Measurements from ENCODE around the gene SCAP.

Gene SCAP

DNA sequence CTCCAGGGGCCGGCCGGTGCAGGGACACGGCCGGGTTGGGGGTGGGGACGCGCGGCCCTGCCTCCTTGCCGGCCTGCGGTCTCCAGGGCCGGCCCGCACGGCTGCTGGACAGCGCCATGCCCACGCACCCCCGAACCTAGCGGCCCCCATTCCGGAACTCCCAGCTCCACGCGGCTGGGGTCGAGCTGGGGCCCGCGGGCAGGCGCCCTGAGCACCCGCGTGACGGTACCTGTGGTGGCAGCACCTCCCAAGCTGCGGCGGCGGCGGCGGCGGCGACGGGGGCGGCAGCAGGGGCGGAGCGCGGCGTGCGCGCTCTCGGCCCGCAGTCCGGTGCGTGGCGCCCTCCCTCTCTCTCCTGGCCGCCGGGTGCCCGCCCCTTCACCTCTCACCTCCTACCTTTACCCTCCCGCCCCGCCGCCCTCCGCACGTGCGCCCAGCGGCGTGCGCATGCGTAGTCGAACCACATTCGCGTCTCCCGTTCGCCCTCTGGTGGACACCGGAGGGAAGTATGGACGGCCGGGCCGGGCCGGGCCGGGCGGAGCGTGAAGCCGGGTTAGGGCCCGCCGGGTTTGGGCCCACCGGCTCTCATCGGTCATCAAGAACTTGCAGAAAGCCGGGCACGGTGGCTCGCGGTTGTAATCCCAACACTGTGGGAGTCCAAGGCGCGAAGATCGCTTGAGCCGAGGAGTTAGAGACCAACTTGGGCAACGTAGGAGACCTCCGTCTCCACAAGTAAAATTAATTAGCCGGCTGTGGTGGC, at the start of gene SCAP (continued):
- TF ChIP-seq, protein P1, sequence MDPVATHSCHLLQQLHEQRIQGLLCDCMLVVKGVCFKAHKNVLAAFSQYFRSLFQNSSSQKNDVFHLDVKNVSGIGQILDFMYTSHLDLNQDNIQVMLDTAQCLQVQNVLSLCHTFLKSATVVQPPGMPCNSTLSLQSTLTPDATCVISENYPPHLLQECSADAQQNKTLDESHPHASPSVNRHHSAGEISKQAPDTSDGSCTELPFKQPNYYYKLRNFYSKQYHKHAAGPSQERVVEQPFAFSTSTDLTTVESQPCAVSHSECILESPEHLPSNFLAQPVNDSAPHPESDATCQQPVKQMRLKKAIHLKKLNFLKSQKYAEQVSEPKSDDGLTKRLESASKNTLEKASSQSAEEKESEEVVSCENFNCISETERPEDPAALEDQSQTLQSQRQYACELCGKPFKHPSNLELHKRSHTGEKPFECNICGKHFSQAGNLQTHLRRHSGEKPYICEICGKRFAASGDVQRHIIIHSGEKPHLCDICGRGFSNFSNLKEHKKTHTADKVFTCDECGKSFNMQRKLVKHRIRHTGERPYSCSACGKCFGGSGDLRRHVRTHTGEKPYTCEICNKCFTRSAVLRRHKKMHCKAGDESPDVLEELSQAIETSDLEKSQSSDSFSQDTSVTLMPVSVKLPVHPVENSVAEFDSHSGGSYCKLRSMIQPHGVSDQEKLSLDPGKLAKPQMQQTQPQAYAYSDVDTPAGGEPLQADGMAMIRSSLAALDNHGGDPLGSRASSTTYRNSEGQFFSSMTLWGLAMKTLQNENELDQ (tag by site-specific recombination; IDR thresholded peaks at IDR 0.05; ENCODE audit: low read depth) = no peak
- no peak for TF ChIP-seq ZNF488 (tag by site-specific recombination; IDR thresholded peaks at IDR 0.05)
- TF ChIP-seq, protein P2, sequence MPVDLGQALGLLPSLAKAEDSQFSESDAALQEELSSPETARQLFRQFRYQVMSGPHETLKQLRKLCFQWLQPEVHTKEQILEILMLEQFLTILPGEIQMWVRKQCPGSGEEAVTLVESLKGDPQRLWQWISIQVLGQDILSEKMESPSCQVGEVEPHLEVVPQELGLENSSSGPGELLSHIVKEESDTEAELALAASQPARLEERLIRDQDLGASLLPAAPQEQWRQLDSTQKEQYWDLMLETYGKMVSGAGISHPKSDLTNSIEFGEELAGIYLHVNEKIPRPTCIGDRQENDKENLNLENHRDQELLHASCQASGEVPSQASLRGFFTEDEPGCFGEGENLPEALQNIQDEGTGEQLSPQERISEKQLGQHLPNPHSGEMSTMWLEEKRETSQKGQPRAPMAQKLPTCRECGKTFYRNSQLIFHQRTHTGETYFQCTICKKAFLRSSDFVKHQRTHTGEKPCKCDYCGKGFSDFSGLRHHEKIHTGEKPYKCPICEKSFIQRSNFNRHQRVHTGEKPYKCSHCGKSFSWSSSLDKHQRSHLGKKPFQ (tag by site-specific recombination; IDR thresholded peaks at IDR 0.05) = no peak
- TF ChIP-seq ZNF580 (tag by site-specific recombination; IDR thresholded peaks at IDR 0.05) = 0 out of 2 replicates have a peak, but pooled peaks have one; percentile 25
- TF ChIP-seq KLF9 (tag by site-specific recombination; IDR thresholded peaks at IDR 0.05; ENCODE audit: low read depth) = peak; percentile 71; the same call in 1 of the 2 replicates
- TF ChIP-seq ZNF558 (tag by site-specific recombination; IDR thresholded peaks at IDR 0.05) = no peak
- TF ChIP-seq ZNF843 (tag by site-specific recombination; IDR thresholded peaks at IDR 0.05) = 0 out of 2 replicates have a peak, but pooled peaks have one; percentile 12
- no peak for TF ChIP-seq ZNF670 (tag by site-specific recombination; IDR thresholded peaks at IDR 0.05; ENCODE audit: low read depth)
- TF ChIP-seq ZBTB21 (tag by site-specific recombination; IDR thresholded peaks at IDR 0.05) = no peak
- peak; percentile 51 for TF ChIP-seq PATZ1 (tag by site-specific recombination; IDR thresholded peaks at IDR 0.05)
- no peak for TF ChIP-seq ZNF768 (tag by site-specific recombination; IDR thresholded peaks at IDR 0.05)
- peak; percentile 80 for TF ChIP-seq KLF8 (tag by site-specific recombination; IDR thresholded peaks at IDR 0.05)
- TF ChIP-seq OVOL3 (tag by site-specific recombination; IDR thresholded peaks at IDR 0.05) = no peak
- no peak for TF ChIP-seq ZNF350 (tag by site-specific recombination; IDR thresholded peaks at IDR 0.05)
- peak; percentile 80 for TF ChIP-seq ZXDB (tag by site-specific recombination; IDR thresholded peaks at IDR 0.05)
- no peak for TF ChIP-seq ZBTB1 (tag by site-specific recombination; IDR thresholded peaks at IDR 0.05)
- TF ChIP-seq ZNF121 (tag by site-specific recombination; IDR thresholded peaks at IDR 0.05) = no peak
- TF ChIP-seq ZNF658 (tag by site-specific recombination; IDR thresholded peaks at IDR 0.05) = no peak
- TF ChIP-seq ZNF280C (tag by site-specific recombination; IDR thresholded peaks at IDR 0.05) = no peak
- TF ChIP-seq RBAK (tag by site-specific recombination; IDR thresholded peaks at IDR 0.05) = no peak
- peak; percentile 95 for TF ChIP-seq REST (tag by site-specific recombination; IDR thresholded peaks at IDR 0.05)
- TF ChIP-seq YY2 (tag by site-specific recombination; IDR thresholded peaks at IDR 0.05) = 0 out of 2 replicates have a peak, but pooled peaks have one; percentile 42
- 0 out of 2 replicates have a peak, but pooled peaks have one; percentile 28 for TF ChIP-seq ZNF600 (tag by site-specific recombination; IDR thresholded peaks at IDR 0.05)
- no peak for TF ChIP-seq ZNF664 (tag by site-specific recombination; IDR thresholded peaks at IDR 0.05)
- TF ChIP-seq ZFP41 (tag by site-specific recombination; IDR thresholded peaks at IDR 0.05; ENCODE audit: borderline replicate concordance) = no peak
- peak; percentile 56 for TF ChIP-seq ZFP69B (tag by site-specific recombination; IDR thresholded peaks at IDR 0.05)
- TF ChIP-seq ZNF2 (tag by site-specific recombination; IDR thresholded peaks at IDR 0.05) = no peak

All from HEK293 (cell line).